Forelimb muscle (tissue), 1 donor: ENCODE data around the gene KLF2. TPM values are rescaled to one million over a fixed set of nuclear protein-coding genes. Genes with fewer than 3 reads are reported as not detected.
"Not testable (repeated sequence)": the region's sequence is repeated elsewhere in the genome, so short reads cannot be mapped to it uniquely, and the experiment has no call there.

ENCODE experiments used
- DNase-seq: peaks from one replicate; pipeline ENCODE4 v3.0.0-alpha.2; 2013; ENCODE audit warnings: low read depth
- polyA plus RNA-seq: library from polyadenylated mRNA; unstranded; fragments of 120-200 nt; gene quantifications from one replicate; pipeline ENCODE4 v1.2.1, GENCODE V29; 2013; ENCODE audit not compliant: insufficient read length

KLF2 gene
- polyA plus RNA-seq, 1 donor, result 48.2 TPM

DNA sequence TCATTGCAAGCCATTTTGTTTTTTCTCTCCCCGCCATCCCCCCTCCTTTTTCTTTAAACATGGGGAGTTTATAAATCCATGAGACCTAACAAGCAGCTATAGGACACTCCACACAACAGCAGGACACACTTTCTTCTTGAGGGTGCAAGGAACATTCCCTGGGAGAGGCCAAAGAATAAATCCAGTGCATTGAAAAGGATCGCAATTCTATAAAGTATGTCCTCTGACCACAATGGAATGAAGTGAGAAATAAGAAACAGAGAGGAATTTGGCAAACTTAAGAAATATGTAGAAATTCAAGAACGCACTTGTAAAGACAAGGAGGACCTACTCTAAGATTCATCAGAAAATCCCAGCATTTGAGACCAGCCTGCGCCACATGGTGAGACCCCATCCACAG lies 11.9 kb downstream of the KLF2 start:
- DNase-seq, result no peak

DNA sequence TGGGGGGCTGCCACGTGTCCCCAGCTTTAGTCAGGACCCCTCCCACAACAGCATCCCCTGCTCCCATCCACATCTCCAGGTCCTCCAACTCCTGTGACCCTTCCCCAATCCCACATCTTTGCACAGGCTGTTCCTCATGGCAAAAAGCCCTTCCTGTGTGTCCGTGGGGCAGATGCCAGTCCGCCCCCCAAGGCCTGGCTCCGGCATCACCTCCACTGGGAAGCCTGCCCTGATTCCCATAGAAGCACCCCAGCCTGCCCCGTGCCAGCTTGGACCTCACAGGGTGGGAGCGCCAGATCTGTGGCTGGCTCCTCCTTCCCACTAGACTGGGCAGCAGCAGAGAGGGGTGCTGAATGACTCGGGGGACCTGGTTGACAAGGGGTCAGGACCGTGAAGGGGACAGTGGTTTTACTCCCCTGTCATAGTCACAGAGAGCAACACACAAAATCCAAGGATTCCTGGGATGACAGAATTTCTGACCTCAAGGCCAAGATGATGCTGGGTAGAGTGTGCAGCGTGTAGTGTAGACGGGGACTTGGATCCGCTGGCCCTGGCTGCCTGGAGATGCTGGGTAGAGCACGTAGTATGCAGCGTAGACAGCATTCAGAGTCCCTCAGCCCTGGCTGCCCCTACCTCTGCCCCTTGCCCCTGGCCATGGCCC lies 13.3 kb downstream of the KLF2 start:
- DNase-seq, result no peak

DNA sequence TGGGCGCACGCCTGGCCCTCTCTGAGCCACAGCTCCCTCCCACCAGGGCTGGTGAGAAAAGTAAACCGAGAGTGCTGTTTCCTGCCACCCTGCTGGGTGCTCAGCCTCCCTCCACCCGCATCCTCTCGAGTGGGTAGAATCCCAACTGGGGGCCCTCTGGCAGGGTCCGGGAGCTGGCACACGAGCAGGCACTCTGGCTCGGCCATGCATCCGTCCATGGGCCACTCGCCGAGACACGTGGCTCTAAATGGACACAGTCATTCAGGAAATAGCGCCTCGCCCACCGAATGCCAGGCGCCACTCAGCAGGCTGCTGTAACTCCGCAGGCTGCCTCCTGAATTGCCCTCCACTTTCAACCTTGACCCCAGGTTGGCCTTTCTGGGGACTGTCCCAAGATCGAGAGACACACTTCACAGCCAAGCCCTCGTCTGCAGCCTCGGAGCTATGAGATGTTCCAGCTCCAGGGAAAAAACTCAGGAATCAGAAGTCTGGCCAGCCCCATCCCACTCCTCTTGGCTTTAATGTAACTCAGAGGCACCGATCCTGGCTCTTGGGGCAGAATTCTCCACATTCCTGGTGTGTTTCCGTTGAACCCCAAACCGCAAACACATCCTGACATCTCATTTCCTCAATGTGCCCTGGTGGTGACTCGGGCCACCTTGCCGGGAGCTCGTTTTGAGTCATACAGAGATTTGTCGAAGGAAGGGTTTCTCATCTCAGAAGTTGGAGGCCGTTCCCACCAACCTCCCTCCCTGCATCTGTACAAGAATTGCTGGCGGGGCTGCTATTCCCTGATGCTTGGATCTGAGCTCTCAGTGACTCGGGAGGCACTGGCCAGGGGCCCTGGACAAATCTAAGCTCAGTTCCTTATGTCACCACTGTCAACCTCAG lies 14.1 kb downstream of the KLF2 start:
- no peak for DNase-seq

DNA sequence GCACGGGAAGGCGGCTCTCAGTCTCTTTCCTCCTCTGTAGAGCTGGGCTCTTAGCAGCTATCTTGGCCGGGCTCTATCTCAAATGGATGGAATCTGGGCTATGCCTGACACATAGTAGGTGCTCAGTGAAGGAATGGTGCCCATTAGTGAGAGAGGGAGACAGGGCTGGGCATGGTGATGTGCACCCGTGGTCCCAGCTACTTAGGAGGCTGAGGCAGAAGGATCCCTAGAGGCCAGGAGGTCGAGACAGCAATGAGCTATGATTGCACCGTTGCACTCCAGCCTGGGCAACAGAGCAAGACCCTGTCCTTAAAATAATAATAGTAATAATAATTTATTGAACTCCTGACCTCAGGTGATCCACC lies 14.7 kb downstream of the KLF2 start:
- no peak for DNase-seq

DNA sequence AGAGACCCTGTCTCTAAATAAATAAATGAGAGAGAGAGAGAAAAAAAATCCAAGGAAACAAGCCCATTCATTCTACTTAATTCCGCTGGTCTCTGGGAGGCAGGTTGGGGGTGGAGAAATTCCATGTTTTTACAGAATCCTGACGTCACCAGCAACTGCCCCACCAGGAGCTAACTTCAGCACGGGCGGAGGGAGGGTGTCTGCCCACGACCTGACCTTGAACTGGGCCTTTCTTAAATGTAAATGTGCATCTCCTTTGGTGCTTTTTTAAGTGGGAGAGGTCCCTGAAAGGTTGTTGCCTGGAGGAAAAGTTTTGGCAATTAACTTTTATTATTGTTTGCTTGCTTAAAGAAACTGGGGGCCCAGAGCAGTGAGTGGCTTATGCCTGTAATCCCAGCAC lies 15.5 kb downstream of the KLF2 start:
- DNase-seq, result no peak

DNA sequence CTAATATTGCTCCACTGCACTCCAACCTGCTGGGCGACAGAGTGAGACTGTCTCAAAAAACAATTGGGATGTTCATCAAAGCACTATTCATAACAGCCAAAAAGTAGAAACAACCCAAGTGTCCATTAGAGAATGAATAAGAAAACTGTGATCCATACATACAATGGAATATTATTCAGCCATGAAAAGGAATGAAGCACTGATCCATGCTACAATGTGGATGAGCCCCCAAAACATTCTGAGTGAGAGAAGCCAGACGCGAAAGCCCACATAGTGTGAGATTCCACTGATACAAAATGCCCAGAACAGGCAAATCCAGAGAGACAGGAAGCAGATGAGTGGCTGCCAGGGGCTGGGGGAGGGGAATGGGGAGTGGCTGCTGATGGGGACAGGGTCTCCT lies 16.0 kb downstream of the KLF2 start:
- no peak for DNase-seq

DNA sequence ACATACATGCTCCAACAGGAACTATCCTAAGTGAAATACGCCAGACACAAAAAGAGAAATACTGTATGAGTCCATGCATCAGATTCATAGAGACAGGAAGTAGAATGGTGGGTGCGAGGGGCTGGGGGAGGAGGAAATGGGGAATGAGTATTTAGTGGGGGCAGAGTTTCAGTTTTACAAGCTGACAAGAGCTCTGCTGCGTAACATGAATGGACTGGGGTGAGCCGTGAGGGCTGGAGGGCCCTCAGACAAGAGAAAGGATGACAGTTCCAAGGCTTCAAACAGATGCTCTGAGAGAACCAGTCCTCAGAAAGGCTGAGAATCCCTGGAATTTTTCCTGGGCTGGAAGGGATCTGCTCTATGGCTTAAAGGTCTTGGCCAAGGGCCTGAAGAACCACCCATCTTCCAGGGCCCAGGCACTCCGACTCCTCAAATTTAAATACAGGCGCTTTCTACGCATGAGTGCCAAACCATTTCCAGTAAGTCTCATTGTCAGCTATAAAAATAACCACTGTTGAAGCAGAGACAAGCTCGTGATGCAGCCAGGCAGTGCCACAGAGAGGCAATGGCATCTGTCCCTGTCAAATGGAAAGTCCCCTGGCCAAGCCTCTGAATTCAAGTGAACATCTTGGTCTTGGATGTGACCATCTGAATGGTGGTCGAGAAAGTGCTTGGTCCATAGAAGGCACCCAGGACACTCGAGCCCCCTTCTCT lies 17.5 kb downstream of the KLF2 start:
- no peak for DNase-seq

DNA sequence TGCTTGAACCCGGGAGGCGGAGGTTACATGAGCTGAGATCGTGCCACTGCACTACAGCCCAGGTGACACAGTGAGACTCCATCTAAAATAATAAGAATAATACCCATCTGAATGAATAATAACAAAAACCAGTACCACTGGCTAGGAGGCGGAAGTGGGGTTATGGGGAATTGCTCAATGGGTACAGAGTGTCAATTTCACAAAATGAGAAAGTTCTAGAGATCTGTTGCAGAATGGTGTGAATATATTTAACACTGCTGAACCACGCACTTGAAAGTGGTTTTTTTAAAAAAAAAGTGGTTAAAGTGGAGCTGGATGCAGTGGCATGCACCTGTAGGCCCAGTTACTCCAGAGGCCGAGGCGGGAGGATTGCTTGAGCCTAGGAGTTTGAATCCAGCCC lies 18.5 kb downstream of the KLF2 start:
- DNase-seq, result no peak

DNA sequence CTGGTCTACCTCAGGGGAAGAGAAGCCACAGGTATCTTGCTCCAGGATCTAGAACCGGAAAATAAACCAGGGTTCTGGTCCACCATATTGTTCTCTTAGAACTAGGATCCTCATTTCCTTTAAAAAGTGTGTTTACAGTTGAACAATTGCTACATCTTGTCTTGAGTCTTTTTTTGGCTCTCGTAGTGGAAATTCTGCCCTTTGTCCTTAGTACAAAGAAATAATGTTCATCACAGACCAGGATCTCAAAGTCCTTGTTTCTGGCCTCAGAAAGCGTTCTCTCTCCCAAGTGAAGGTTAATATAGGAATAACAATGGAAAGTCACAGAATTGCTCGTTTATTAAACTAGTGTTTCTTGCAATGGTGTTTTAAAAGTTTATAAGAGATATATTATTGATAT lies 20.8 kb downstream of the KLF2 start:
- no peak for DNase-seq

DNA sequence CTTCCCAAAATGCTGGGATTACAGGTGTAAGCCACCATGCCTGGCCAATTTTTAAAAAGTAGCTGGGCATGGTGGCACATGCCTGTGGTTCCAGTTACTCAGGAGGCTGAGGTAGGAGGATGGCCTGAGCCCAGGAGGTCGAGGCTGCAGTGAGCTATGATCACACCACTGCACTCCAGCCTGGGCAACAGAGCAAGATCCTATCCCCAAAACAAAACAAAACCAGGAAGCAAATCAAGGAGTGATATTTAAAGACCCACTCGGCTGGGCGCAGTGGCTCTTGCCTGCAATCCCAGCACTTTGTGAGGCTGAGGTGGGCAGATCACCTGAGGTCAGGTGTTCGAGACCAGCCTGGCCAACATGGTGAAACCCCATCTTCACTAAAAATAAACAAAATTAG lies 22.5 kb downstream of the KLF2 start:
- not testable (repeated sequence) for DNase-seq

DNA sequence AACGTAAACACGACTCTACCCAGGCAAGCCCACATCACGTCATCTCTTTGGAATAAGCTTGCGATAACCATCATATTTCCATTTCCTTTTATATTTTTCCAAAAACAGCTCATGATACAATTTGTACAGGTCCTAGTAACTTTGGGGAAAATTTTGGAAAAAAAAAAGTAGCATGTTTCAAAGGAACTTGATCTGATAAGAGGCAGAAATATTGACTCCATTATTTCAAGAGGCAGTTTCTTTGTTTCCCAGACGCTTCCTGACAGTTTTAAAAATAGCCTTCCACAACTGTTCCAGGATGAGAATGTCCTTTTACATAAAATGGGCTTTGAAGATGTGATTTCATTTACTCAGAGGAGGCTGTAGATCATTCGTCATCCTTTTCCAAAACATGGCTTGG lies 23.1 kb downstream of the KLF2 start:
- no peak for DNase-seq

DNA sequence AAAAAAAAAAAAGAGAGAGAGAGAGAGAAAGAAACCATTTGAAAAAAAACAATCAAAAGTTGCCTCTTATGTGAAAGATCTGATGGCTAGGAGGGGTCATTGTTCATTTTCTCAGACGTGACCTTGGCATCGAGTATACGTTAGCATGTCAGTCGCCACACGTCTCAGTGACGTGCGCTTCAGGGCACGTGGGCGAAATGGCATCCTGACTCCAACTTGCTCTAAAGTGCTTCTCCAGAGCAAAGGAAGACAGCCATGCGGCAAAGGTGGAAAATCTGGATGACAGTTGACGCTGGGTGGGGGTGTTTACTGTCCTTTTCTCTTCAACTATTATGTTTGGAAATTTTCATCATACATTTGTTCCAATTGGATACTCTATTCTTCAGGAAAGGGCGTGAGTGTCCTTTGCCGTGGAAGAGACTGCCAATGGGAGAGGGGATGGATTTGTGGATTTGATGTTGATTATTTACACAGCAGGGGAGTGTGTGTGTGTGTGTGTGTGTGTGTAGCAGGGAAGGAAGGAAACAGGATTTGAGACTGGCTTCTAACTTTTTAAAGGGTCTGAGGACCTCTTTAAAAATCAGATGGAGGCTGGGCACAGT lies 25.0 kb downstream of the KLF2 start:
- no peak for DNase-seq

DNA sequence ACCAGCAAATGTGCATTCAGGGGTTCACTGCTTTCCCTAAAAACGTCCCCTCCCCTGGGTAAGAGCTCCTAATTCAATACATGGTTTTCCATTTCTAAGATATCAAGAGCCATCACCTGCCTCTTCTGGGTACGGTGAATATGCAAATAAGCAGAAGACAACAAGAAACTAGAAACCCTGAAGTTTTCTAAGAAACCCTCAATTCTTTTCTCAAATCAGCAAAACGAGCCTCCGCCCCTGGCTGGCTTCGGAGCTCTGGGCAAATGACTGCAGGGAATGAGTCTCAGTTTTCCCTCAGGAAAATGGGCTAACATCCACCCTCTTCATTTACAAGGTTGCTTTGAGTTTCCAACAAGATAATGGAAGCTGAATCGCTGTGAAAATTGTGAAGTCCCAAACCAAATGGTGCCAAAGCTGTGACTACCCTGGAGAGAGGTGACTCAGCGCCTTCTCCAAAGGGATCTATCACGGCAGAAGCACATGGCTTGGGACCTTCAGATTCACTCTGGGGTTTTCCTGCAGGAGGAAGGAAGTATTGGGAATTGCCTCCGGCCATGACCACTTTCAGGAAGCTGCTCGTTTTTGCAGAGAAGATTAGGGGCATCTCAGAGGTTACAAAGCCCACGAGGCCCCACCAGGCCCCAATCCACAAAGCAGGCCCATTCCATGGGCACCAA lies 26.6 kb downstream of the KLF2 start:
- DNase-seq, result no peak

DNA sequence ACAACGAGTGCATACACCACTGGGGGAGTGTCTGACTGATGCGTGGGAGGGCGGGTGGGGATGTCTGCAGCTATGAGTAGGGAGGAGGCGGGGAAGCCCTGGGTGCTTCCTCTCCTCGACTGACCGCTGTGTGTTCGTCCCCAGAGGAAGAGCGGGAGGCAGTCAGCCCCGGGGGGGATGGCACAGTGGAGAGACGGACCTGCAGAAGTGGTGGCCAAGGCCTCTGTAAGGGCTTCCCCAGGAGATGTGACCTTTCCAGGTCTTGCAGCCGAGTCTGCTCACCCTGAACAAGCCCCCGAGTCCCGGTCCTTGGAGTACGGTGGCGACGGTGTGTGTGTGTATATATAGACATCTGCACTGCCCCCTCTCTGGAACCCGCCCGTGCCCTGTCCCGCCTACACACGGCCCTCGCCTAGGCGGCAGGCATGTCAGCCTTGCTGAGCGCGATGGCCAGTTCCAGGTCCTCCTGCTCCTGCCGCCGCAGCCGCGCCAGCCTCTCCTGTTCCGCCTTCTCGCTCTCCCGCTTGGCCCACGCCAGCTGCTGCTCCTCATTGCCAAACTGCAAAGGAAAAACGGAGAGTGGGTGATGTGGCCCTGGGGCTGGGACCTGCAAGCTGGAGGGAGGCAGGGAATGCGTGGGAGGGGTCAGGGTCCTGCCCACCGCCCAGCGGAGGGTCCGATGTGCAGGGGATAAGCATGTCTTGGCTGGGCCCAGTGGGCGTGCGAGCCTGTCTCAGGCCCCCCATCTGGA lies 30.8 kb downstream of the KLF2 start:
- no peak for DNase-seq

DNA sequence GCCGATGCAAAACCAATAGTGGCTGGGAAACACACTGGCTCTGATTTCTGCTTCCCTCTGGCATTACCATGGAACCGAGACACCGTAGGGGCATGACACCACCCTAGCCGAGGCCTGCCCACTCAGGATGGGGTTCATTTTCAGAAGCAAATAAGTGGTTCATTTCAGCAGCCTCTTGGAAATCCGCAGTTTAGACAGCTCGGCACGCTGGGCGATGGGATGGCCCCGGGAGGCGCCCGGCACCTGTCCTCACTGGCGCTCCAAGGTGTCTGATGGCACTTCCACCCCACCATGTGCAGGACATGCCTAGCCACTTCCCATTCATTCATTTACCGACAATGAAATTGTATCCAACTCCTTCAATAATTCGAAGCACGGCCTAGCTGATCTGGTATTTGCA lies 33.8 kb downstream of the KLF2 start:
- DNase-seq, result no peak

DNA sequence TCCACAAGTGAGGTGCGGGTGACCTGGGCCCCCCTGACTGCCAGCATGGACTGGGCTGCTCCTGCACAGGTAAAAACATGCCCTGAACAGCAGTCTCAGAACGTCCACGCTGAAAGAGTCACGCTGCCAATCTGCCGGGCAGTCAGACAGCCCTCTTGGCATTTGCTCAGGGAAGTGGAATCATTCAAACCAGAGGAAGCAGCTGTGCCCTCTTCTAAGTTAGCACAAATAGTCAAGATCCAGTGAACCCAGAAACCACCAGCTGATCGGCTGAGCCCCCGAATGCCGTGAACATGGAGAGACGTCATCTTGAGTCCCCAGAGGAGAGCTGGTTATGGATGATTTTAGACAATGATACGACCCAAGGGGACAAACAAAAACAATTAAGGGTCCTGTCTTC lies 34.4 kb downstream of the KLF2 start:
- DNase-seq, result no peak

DNA sequence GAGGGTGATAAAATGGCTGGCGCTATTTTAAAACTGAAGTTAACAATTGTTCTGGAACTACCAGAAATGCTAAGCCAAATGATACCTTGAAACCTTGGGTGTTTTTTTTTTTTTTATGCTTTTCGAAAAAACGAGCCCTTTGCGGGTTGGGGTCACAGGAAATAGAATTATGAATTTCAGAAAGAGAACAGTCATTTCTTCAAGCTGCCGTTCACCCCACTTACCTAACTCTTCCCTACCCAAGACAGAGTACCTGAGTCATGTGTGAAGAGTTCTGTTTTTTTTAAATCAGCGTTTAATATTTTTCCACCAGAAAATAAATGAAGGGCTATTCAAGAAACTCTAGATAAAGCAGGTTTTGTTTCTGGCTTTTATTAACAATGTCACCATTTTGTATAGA lies 35.3 kb downstream of the KLF2 start:
- no peak for DNase-seq

DNA sequence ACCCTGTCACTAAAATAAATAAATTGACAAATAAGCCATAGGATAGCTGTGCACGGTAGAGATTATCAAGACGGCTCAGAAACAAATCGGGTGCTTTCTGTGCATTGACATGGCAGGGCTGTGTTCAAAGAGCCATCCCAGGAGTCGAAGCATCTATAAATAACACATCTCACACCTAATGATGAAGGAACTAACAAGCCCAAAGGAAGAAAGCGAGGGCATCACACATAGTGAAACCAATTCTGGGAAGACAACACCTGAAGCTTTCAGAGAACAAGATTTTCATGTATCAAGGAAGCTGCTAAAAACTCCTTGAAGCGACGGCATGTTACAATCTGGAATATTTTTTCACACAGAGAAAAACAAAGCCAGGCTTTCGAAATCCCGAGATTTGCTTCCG lies 36.1 kb downstream of the KLF2 start:
- no peak for DNase-seq

DNA sequence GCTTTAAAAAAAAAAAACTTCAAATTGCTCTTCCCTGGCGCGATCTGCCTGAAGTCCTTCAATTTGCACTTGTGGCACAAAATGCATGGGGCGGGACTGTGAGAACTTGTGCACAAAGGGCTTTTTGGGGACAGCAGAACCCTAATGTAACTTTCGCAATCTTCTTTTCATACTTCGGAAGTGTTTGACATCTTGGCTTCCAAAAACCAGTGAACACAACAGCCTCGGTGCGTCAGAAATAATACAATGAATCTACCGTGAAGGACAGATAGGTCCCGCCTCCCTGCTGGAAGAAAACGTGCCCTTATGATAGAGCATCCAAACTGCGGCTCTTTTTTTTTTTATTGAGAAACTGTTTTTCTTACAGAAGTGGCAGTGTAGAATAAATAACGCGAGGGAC lies 36.6 kb downstream of the KLF2 start:
- no peak for DNase-seq

DNA sequence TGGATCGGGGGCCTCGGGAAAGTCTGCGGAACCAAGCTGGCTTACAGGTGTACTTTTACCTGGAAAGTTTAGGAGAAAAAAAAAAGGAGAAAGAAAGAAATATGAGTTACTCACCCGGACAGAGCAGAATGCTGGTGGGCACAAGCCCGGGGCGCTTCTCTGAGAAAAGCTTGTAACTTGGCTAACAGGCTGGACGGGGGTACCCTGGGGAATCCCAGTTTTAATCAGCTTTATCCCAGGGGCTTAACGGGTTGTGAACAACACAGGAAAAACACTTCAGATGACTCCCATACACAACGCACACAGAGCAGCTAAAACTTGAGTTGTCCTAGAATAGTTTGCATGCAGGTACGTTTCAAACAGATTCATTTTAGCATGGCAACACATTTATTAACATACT lies 37.3 kb downstream of the KLF2 start:
- DNase-seq, result no peak
